Esophagus squamous epithelium (tissue), 5 donors: ENCODE results near the gene GTF3A. TPM values are rescaled to one million over a fixed set of nuclear protein-coding genes. Genes with fewer than 3 reads are reported as not detected.
A peak's percentile ranks its signal among the peaks of the same experiment; 100 is the strongest.

Experiments
- DNase-seq: peaks from one replicate; lab custom pipeline; 2025; lab: John Stamatoyannopoulos, UW
- H3K27ac ChIP-seq, 4 donors: fragments of 200-600 bp; sonication (generic); one replicate each; pipeline ENCODE4 v1.5.1; 2016 to 2019; ENCODE audit warnings: mild to moderate bottlenecking in 1 of 4
- H3K27me3 ChIP-seq, 4 donors: fragments of 200-600 bp; sonication (generic); 1 replicate in 3 of 4; 2 replicates in 1 of 4; pipeline versions ENCODE4 v1.5.1 to v1.6.0; 2017 to 2021; ENCODE audit warnings: antibody characterized with exemption in 1 of 4
- H3K36me3 ChIP-seq, 3 donors: fragments of 200-600 bp; sonication (generic); one replicate each; pipeline ENCODE4 v1.5.1; 2016 to 2019
- H3K4me1 ChIP-seq, 3 donors: fragments of 200-600 bp; sonication (generic); one replicate each; pipeline ENCODE4 v1.5.1; 2017 to 2019
- H3K4me3 ChIP-seq, 4 donors: fragments of 200-600 bp; sonication (generic); 1 replicate in 3 of 4; 2 replicates in 1 of 4; pipeline ENCODE4 v1.5.1; 2016 to 2019; ENCODE audit warnings: mild to moderate bottlenecking in 2 of 4, moderate library complexity in 1 of 4
- H3K9me3 ChIP-seq, 3 donors: fragments of 200-600 bp; sonication (generic); one replicate each; pipeline ENCODE4 v1.5.1; 2016 to 2019
- POLR2A ChIP-seq, 4 donors: fragments of 450-650 bp; IDR thresholded peaks; one replicate each; pipeline ENCODE4 v1.6.1; 2017; ENCODE audit warnings: antibody characterized with exemption in 4 of 4, mild to moderate bottlenecking in 4 of 4, moderate library complexity in 3 of 4
- WGBS, 2 donors: methylation state at CpG; one replicate each; pipeline ENCODE4 v1.1.5; 2018; 5-methylcytosine and 5-hydroxymethylcytosine counted together
- intact Hi-C: fragments of 100-400 bp; cut with DNase I; formaldehyde crosslinking; loops from one replicate; pipeline ENCODE4 v1.15.0; 2022
- total RNA-seq, 4 donors: library from RNA; depleted of rRNA; stranded (reverse); fragments of >200 nt; gene quantifications; one replicate each; pipeline ENCODE4 v1.1.0, GENCODE V29; 2016
- TF ChIP-seq, protein P1 (sequence below), 6 experiments: fragments of 450-650 bp in 4 of 6; fragments of 200-600 bp in 2 of 6; sonication (generic) in 2 of 6; IDR thresholded peaks; one replicate each; pipeline ENCODE4 v1.5.1; 2016 to 2019; ENCODE audit warnings: antibody characterized with exemption in 6 of 6, mild to moderate bottlenecking in 4 of 6, moderate library complexity in 4 of 6
- donor health status: DM: yes; HTN: yes; CAD: no.

GTF3A gene
- total RNA-seq, 4 donors from 2014 or later = 76.4 to 113 (median 86.5) TPM

DNA sequence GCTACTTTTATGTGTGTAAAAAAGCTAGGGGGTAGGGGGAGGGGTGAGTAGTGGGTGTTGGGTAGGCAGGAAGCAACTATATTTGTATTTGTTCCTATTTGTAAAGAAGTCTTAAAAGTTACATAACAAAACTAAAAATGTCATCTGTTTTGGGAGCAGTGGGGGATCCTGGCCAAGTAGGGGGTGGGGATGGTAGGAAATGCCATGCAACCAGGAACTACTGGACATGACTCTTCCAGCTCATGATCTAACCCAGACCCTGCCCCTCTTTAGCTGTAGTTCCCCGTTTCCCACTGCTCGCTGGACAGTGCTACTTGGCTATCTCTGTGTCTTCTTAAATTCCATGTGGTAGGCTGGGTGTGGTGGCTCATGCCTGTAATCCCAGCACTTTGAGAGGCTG is 3.2 kb downstream of the GTF3A start:
- Histone ChIP-seq H3K27me3 (no peaks in the 10 kb centered on the region), H3K9me3 (no peaks in the 10 kb centered on the region), H3K4me1 (peaks cover 24 to 54% (median 29%) of the 10 kb centered on the region in 3 donors), H3K4me3 (peak overlapping the region in 1 of 4 donors; percentile 78), H3K27ac (peak overlapping the region; percentile 90 to 95 (median 92)), H3K36me3 (peaks cover 0 to 55% (median 34%) of the 10 kb centered on the region in 3 donors)
- DNase-seq = no peak
- intact Hi-C loops = no loop called here
- 85% methylated on average over 2 of the region's 2 CpGs; no CpG with 5 or more reads in 1 of the 2 donors for WGBS, 2 donors
- TF ChIP-seq, protein P1, sequence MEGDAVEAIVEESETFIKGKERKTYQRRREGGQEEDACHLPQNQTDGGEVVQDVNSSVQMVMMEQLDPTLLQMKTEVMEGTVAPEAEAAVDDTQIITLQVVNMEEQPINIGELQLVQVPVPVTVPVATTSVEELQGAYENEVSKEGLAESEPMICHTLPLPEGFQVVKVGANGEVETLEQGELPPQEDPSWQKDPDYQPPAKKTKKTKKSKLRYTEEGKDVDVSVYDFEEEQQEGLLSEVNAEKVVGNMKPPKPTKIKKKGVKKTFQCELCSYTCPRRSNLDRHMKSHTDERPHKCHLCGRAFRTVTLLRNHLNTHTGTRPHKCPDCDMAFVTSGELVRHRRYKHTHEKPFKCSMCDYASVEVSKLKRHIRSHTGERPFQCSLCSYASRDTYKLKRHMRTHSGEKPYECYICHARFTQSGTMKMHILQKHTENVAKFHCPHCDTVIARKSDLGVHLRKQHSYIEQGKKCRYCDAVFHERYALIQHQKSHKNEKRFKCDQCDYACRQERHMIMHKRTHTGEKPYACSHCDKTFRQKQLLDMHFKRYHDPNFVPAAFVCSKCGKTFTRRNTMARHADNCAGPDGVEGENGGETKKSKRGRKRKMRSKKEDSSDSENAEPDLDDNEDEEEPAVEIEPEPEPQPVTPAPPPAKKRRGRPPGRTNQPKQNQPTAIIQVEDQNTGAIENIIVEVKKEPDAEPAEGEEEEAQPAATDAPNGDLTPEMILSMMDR (IDR thresholded peaks at IDR 0.05) = no peak
- no peak for TF ChIP-seq POLR2A (IDR thresholded peaks at IDR 0.05)

DNA sequence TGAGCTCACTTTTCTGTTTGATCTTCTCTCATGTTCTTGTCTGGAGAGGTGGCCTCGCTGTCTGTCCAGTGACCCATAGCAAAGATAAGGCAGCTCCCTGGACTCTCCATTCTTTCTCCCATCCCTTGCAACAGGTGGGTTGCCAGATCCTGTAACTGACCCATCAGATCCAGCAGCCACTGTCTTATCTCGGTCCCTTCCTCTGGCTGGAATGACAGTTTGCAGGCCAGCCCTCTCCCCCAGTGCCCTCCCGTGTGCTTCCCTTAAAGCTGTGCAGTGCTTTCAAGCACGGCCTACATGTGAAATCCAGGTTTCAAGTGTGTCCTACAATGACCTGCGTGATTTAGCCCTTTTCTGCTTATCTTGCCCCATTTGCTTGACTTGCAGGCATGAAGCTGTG is 3.7 kb downstream of the GTF3A start:
- no peak for DNase-seq
- Histone ChIP-seq H3K4me3 (no peak overlapping the region), H3K27me3 (no peaks in the 10 kb centered on the region), H3K36me3 (peaks cover 0 to 60% (median 36%) of the 10 kb centered on the region in 3 donors), H3K9me3 (no peaks in the 10 kb centered on the region), H3K27ac (peak overlapping the region in 3 of 4 donors; percentile 92 to 95 (median 93)), H3K4me1 (peaks cover 24 to 54% (median 29%) of the 10 kb centered on the region in 3 donors)
- TF ChIP-seq POLR2A (IDR thresholded peaks at IDR 0.05) = no peak
- intact Hi-C loops = no loop called here
- WGBS, 2 donors = 90 to 92% methylated on average over 5 of the region's 5 CpGs

DNA sequence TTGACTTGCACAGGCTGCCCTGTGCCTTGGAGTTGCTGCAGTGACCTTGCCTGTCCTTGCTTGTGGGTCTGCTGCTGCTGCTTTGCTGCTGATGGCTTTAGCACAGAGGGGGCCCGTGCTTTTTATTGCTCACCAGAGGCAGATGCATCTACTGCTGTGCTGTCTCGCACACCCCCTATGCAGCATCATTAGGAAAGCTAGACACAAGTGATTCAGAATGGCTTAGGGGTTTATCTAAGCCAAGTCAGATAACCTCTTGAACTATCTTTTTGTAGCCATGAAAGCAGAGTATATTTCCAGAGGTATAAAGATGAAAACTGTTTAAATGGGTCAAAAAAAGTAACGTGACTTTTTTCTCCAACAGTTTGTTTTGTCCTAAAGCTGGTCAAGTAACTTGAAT is 7.8 kb downstream of the GTF3A start:
- WGBS, 2 donors = 89 to 90% methylated on average over 3 of the region's 3 CpGs
- Histone ChIP-seq H3K27me3 (no peaks in the 10 kb centered on the region), H3K27ac (no peak overlapping the region), H3K4me3 (no peak overlapping the region), H3K4me1 (peaks cover 7 to 19% (median 11%) of the 10 kb centered on the region in 3 donors), H3K36me3 (peaks cover 0 to 100% (median 51%) of the 10 kb centered on the region in 3 donors), H3K9me3 (no peaks in the 10 kb centered on the region)
- TF ChIP-seq, protein P1 (IDR thresholded peaks at IDR 0.05) = no peak
- no peak for TF ChIP-seq POLR2A (IDR thresholded peaks at IDR 0.05)
- no peak for DNase-seq
- intact Hi-C loops = no loop called here

DNA sequence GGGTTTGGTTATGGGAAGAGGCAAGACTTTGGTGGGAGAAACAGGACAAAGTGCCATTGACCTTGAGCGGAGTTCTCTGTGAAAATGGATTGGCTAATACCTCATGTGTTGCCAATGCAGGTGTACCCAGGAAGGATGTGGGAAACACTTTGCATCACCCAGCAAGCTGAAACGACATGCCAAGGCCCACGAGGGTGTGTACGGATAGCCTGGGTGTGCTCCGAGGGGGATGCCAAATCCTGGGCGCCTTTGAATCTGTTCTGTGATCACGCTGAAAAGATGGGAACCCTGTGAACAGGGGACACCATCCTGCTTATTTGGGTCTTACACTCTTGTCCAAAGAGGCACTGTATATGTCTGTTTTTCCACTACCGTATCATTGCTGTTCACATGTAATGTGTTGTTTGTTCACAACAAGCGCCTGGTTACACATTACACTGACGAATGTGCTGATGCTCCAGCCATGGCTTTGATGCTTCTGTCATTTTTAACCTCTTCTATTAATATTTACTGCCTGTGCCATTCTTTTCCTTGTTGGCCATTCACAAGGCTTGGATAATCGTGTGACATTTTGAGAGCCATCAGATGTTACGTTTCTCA is 8.3 kb downstream of the GTF3A start:
- Histone ChIP-seq H3K4me3 (no peak overlapping the region), H3K36me3 (peaks cover 0 to 99% (median 51%) of the 10 kb centered on the region in 3 donors), H3K27ac (no peak overlapping the region), H3K9me3 (no peaks in the 10 kb centered on the region), H3K4me1 (peaks cover 2 to 13% (median 5%) of the 10 kb centered on the region in 3 donors), H3K27me3 (no peaks in the 10 kb centered on the region)
- TF ChIP-seq, protein P1 (IDR thresholded peaks at IDR 0.05) = no peak
- no peak for TF ChIP-seq POLR2A (IDR thresholded peaks at IDR 0.05)
- intact Hi-C loops = no loop called here
- DNase-seq = no peak
- 73 to 79% methylated on average over 12 of the region's 12 CpGs for WGBS, 2 donors

DNA sequence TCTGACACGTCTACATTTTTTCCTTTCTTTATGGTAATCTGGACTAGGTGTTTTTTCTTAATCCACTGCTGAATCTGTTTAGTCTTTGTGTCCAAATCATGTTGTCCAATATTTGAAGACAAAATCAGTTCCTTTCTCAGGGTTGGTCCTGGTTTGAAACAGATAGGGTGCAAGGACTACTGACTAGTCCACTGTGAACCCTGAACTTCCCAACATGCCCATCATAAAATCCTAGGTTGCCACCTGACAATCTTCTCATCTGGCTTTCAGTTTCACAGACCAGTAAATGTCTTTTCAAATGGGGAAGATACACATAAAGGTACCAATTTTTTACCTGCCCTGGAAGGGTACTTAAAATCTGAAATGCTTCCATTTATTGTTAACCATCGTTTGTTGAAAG is 12.7 kb downstream of the GTF3A start:
- Histone ChIP-seq H3K27ac (no peak overlapping the region), H3K4me3 (no peak overlapping the region), H3K36me3 (peaks cover 0 to 97% (median 23%) of the 10 kb centered on the region in 3 donors), H3K9me3 (no peaks in the 10 kb centered on the region), H3K4me1 (peaks cover 0 to 8% (median 0%) of the 10 kb centered on the region in 3 donors), H3K27me3 (no peaks in the 10 kb centered on the region)
- intact Hi-C loops = no loop called here
- 85 to 90% methylated on average over 2 of the region's 2 CpGs for WGBS, 2 donors
- TF ChIP-seq, protein P1 (IDR thresholded peaks at IDR 0.05) = no peak
- TF ChIP-seq POLR2A (IDR thresholded peaks at IDR 0.05) = no peak
- no peak for DNase-seq
